Fibroblast of lung (primary cell): Measurements from ENCODE around the gene JOSD2. TPM values are rescaled to one million over a fixed set of nuclear protein-coding genes. Genes with fewer than 3 reads are reported as not detected.

ENCODE experiments used
- DNase-seq, 2 donors: peaks; one replicate each; pipeline versions ENCODE4 v3.0.0 to v3.0.0-alpha.2; 2010; ENCODE audit warnings: low read depth in 2 of 2
- H2AFZ ChIP-seq: 2 replicates; pipeline ENCODE4 v1.5.1; 2012; ENCODE audit warnings: low read length, control low read depth, inconsistent platforms
- H3K27ac ChIP-seq: 2 replicates; pipeline ENCODE4 v1.5.1; 2011; ENCODE audit warnings: low read length, control low read depth; ENCODE audit not compliant: insufficient read depth
- H3K27me3 ChIP-seq: 2 replicates; pipeline ENCODE4 v1.5.1; 2011; ENCODE audit warnings: mild to moderate bottlenecking, low read length; ENCODE audit not compliant: control insufficient read depth, insufficient read depth
- H3K36me3 ChIP-seq: 2 replicates; pipeline ENCODE4 v1.5.1; 2011; ENCODE audit warnings: low read length; ENCODE audit not compliant: control insufficient read depth, insufficient read depth
- H3K4me1 ChIP-seq: 2 replicates; pipeline ENCODE4 v1.5.1; 2011; ENCODE audit warnings: low read length; ENCODE audit not compliant: control insufficient read depth, insufficient read depth; ENCODE audit errors: extremely low read depth
- H3K4me2 ChIP-seq: 2 replicates; pipeline ENCODE4 v1.5.1; 2011; ENCODE audit warnings: low read length, control low read depth; ENCODE audit not compliant: insufficient read depth; ENCODE audit errors: extremely low read depth
- H3K4me3 ChIP-seq, 4 experiments: fragments of 200-600 bp in 1 of 4; sonication (generic) in 1 of 4; replicated peaks in 1 of 4; 2 replicates each; pipeline ENCODE4 v1.5.1; 2011 to 2016; ENCODE audit warnings: low read length in 4 of 4, low read depth in 3 of 4, mild to moderate bottlenecking in 3 of 4, control low read depth in 2 of 4, inconsistent platforms in 1 of 4, mixed read lengths in 1 of 4; ENCODE audit not compliant: insufficient read depth in 1 of 4; ENCODE audit errors: control extremely low read depth in 1 of 4
- H3K79me2 ChIP-seq: 2 replicates; pipeline ENCODE4 v1.5.1; 2012; ENCODE audit warnings: mild to moderate bottlenecking, low read length, inconsistent platforms; ENCODE audit not compliant: control insufficient read depth, insufficient read depth
- H3K9ac ChIP-seq: 2 replicates; pipeline ENCODE4 v1.5.1; 2011; ENCODE audit warnings: mild to moderate bottlenecking, low read length, control low read depth; ENCODE audit not compliant: insufficient read depth
- H3K9me3 ChIP-seq: 2 replicates; pipeline ENCODE4 v1.5.1; 2012; ENCODE audit warnings: low read depth, low read length; ENCODE audit not compliant: control insufficient read depth, insufficient read depth
- H4K20me1 ChIP-seq: 2 replicates; pipeline ENCODE4 v1.5.1; 2011; ENCODE audit warnings: low read length; ENCODE audit not compliant: control insufficient read depth, insufficient read depth; ENCODE audit errors: extremely low read depth
- CTCF ChIP-seq, 2 donors: IDR thresholded peaks in 1 of 2; conservative IDR thresholded peaks in 1 of 2; 1 replicate in 1 of 2; 2 replicates in 1 of 2; pipeline ENCODE4 v1.5.1; 2011 to 2012; ENCODE audit warnings: low read length in 2 of 2, control low read depth in 1 of 2, inconsistent platforms in 1 of 2, low read depth in 1 of 2, mild to moderate bottlenecking in 1 of 2
- EZH2 ChIP-seq: IDR thresholded peaks from 2 replicates; pipeline ENCODE4 v1.5.1; 2012; ENCODE audit warnings: low read length, control low read depth, mild to moderate bottlenecking; ENCODE audit errors: missing control alignments
- polyA plus RNA-seq, 2 donors: library from polyadenylated mRNA; depleted of rRNA in 1 of 2; stranded (reverse) in 1 of 2; unstranded in 1 of 2; fragments of >200 nt; gene quantifications; 2 replicates each; pipeline ENCODE4 v1.2.1, GENCODE V29; 2011 to 2012; ENCODE audit warnings: missing spikeins in 1 of 2
- total RNA-seq: library from RNA; depleted of rRNA; stranded (reverse); fragments of >200 nt; gene quantifications from 2 replicates; pipeline ENCODE4 v1.2.1, GENCODE V29; 2014

Gene JOSD2
- total and polyA plus RNA-seq, 2 donors (not counting 1 experiment from before 2014, with no cell fraction given): 17.3 to 48.6 TPM

DNA sequence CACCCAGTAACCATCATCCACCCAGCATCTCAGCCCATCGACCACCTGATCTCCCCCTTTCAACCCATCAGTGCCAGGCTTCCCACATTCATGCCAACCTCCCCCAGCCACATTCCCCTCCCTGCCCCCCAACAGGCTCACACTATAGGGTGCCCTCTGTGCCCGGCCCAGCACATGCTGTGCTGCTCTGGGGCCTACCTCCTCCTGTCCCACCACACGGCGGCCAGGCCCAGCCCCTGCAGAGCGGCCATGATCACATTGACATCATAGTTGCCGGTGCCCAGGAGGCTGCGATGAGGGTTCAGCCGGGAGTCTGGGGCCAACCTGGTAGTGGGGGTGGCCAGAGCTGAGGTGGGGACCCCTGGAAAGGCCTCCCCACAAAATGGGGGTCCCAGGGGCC, 3.6 kb downstream of the JOSD2 start:
- H3K4me3 ChIP-seq: no peak overlapping the region
- peaks cover 2% of the 10 kb centered on the region for H3K4me1 ChIP-seq
- H3K36me3 ChIP-seq: no peaks in the 10 kb centered on the region
- H3K9me3 ChIP-seq: no peaks in the 10 kb centered on the region
- H4K20me1 ChIP-seq: no peaks in the 10 kb centered on the region
- H3K27ac ChIP-seq: no peak overlapping the region
- H3K9ac ChIP-seq: no peak overlapping the region
- H3K79me2 ChIP-seq: peaks cover 6% of the 10 kb centered on the region
- TF ChIP-seq CTCF (conservative IDR thresholded peaks at IDR 0.05 in 1 of 2, IDR thresholded peaks at IDR 0.05 in 1 of 2; ENCODE audit: low read depth in 1 of 2, low read length in 2 of 2): no peak
- TF ChIP-seq EZH2: no peak
- no peaks in the 10 kb centered on the region for H3K27me3 ChIP-seq
- no peak for DNase-seq
- H3K4me2 ChIP-seq: no peak overlapping the region
- no peak overlapping the region for H2AFZ ChIP-seq

GRCh38 chr19:50506700-50507099, 4.3 kb downstream of the JOSD2 start:
- Histone ChIP-seq H3K9me3 (no peaks in the 10 kb centered on the region), H3K79me2 (peaks cover 6% of the 10 kb centered on the region), H3K27me3 (no peaks in the 10 kb centered on the region), H3K4me3 (no peak overlapping the region), H3K27ac (no peak overlapping the region), H2AFZ (no peak overlapping the region), H3K4me1 (peaks cover 2% of the 10 kb centered on the region), H4K20me1 (no peaks in the 10 kb centered on the region), H3K9ac (no peak overlapping the region), H3K4me2 (no peak overlapping the region), H3K36me3 (no peaks in the 10 kb centered on the region)
- DNase-seq: no peak
- TF ChIP-seq CTCF (conservative IDR thresholded peaks at IDR 0.05 in 1 of 2, IDR thresholded peaks at IDR 0.05 in 1 of 2; ENCODE audit: low read depth in 1 of 2, low read length in 2 of 2) (no peak), EZH2 (no peak)

GRCh38 chr19:50505856-50506611, 5.0 kb downstream of the JOSD2 start:
- Histone ChIP-seq H2AFZ (no peak overlapping the region), H3K9ac (no peak overlapping the region), H3K79me2 (peaks cover 6% of the 10 kb centered on the region), H3K4me3 (no peak overlapping the region), H3K27ac (no peak overlapping the region), H3K9me3 (no peaks in the 10 kb centered on the region), H3K4me1 (peaks cover 2% of the 10 kb centered on the region), H3K27me3 (no peaks in the 10 kb centered on the region), H3K4me2 (no peak overlapping the region), H3K36me3 (no peaks in the 10 kb centered on the region), H4K20me1 (no peaks in the 10 kb centered on the region)
- TF ChIP-seq CTCF (conservative IDR thresholded peaks at IDR 0.05 in 1 of 2, IDR thresholded peaks at IDR 0.05 in 1 of 2; ENCODE audit: low read depth in 1 of 2, low read length in 2 of 2): no peak
- TF ChIP-seq EZH2: no peak
- DNase-seq: no peak
